SK-N-SH (cell line): Measurements from ENCODE around the gene VKORC1L1. TPM values are rescaled to one million over a fixed set of nuclear protein-coding genes. Genes with fewer than 3 reads are reported as not detected.
"Not testable (repeated sequence)": the region's sequence is repeated elsewhere in the genome, so short reads cannot be mapped to it uniquely, and the experiment has no call there.

Experiments used
- CTCF ChIA-PET: fragments of 300-600, 350-600 bp; formaldehyde crosslinking; extraction: SDS; loops from one replicate; lab custom pipeline; 2021; lab: Yijun Ruan, JAX
- POLR2A ChIA-PET: fragments of 350-600 bp; sonication (Branson Sonifier 250); formaldehyde crosslinking; extraction: SDS; loops from one replicate; lab custom pipeline; 2020; ENCODE audit warnings: antibody characterized with exemption, inconsistent platforms; lab: Yijun Ruan, JAX
- DNase-seq: peaks from one replicate; pipeline ENCODE4 v3.0.0; 2012
- H2AFZ ChIP-seq: fragments of 200-600 bp; sonication (generic); 2 replicates; pipeline ENCODE4 v1.8.1; 2016; ENCODE audit warnings: antibody characterized with exemption, mild to moderate bottlenecking, low read depth
- H3F3A ChIP-seq: fragments of 200-600 bp; sonication (generic); replicated peaks from 2 replicates; pipeline ENCODE3; 2016; ENCODE audit warnings: antibody characterized with exemption, mild to moderate bottlenecking; ENCODE audit not compliant: insufficient read depth
- H3K27ac ChIP-seq, 2 experiments: fragments of 200-500 bp in 1 of 2; fragments of 200-600 bp in 1 of 2; sonication (Bioruptor generic) in 1 of 2; sonication (generic), shearing (Covaris generic) in 1 of 2; 2 replicates each; pipeline versions ENCODE4 v1.5.1 to v1.6.1; 2014 to 2016; ENCODE audit warnings: low read depth in 2 of 2, inconsistent platforms in 1 of 2, low read length in 1 of 2, mild to moderate bottlenecking in 1 of 2, mixed read lengths in 1 of 2
- H3K27me3 ChIP-seq: fragments of 200-600 bp; sonication (generic), shearing (Covaris generic); 2 replicates; pipeline ENCODE4 v1.6.1; 2016; ENCODE audit warnings: mixed run types; ENCODE audit not compliant: insufficient read depth
- H3K36me3 ChIP-seq, 2 experiments: fragments of 200-500 bp in 1 of 2; fragments of 200-600 bp in 1 of 2; sonication (Bioruptor generic) in 1 of 2; sonication (generic) in 1 of 2; replicated peaks in 1 of 2; 2 replicates each; pipeline versions ENCODE3 to v1.5.1; 2014 to 2016; ENCODE audit warnings: low read length in 1 of 2, mild to moderate bottlenecking in 1 of 2; ENCODE audit not compliant: insufficient read depth in 2 of 2, control insufficient read depth in 1 of 2
- H3K4me1 ChIP-seq, 2 experiments: fragments of 200-500 bp in 1 of 2; fragments of 200-600 bp in 1 of 2; sonication (Bioruptor generic) in 1 of 2; sonication (generic), shearing (Covaris generic) in 1 of 2; 2 replicates each; pipeline versions ENCODE4 v1.5.1 to v1.6.1; 2014 to 2016; ENCODE audit warnings: low read depth in 1 of 2, low read length in 1 of 2, mixed run types in 1 of 2; ENCODE audit not compliant: insufficient read depth in 2 of 2, control insufficient read depth in 1 of 2
- H3K4me2 ChIP-seq: fragments of 200-600 bp; sonication (generic), shearing (Covaris generic); 2 replicates; pipeline ENCODE4 v1.6.1; 2017; ENCODE audit warnings: mixed run types
- H3K4me3 ChIP-seq, 2 experiments: fragments of 200-500 bp in 1 of 2; fragments of 200-600 bp in 1 of 2; sonication (Bioruptor generic) in 1 of 2; sonication (generic), shearing (Covaris generic) in 1 of 2; 2 replicates each; pipeline versions ENCODE4 v1.5.1 to v1.8.1; 2014 to 2016; ENCODE audit warnings: low read depth in 2 of 2, inconsistent platforms in 1 of 2, low read length in 1 of 2, mild to moderate bottlenecking in 1 of 2, mixed read lengths in 1 of 2, moderate library complexity in 1 of 2
- H3K79me2 ChIP-seq: fragments of 200-600 bp; sonication (generic); 2 replicates; pipeline ENCODE4 v1.8.1; 2017; ENCODE audit warnings: mild to moderate bottlenecking; ENCODE audit not compliant: insufficient read depth
- H3K9ac ChIP-seq: fragments of 200-600 bp; sonication (generic); 2 replicates; pipeline ENCODE4 v1.6.1; 2017; ENCODE audit warnings: mixed run types
- H3K9me2 ChIP-seq: fragments of 200-600 bp; sonication (generic); 2 replicates; pipeline ENCODE4 v1.6.1; 2017; ENCODE audit warnings: mixed run types
- H3K9me3 ChIP-seq: fragments of 200-600 bp; sonication (generic); 2 replicates; pipeline ENCODE4 v1.6.1; 2017; ENCODE audit warnings: mixed run types, mild to moderate bottlenecking, moderate library complexity
- H4K20me1 ChIP-seq: fragments of 200-600 bp; sonication (generic); 2 replicates; pipeline ENCODE4 v1.6.1; 2017; ENCODE audit warnings: mild to moderate bottlenecking, mixed run types; ENCODE audit not compliant: insufficient read depth
- CHD2 ChIP-seq: fragments of 150-350 bp; IDR thresholded peaks from 2 replicates; pipeline ENCODE4 v1.6.1; 2018; ENCODE audit warnings: low read length; ENCODE audit not compliant: partially characterized antibody
- JUND ChIP-seq: IDR thresholded peaks from 2 replicates; pipeline ENCODE4 v1.4.0; 2012
- MXI1 ChIP-seq: IDR thresholded peaks from 2 replicates; pipeline ENCODE4 v1.6.1; 2012; ENCODE audit warnings: mild to moderate bottlenecking, low read depth, low read length, improper control_type of control experiment
- NRF1 ChIP-seq: IDR thresholded peaks from 2 replicates; pipeline ENCODE4 v1.6.1; 2012; ENCODE audit warnings: low read depth, mild to moderate bottlenecking, low read length
- PBX3 ChIP-seq: IDR thresholded peaks from 2 replicates; pipeline ENCODE4; 2012
- USF1 ChIP-seq: IDR thresholded peaks from 2 replicates; pipeline ENCODE4 v1.4.0; 2012; ENCODE audit warnings: low read depth, borderline replicate concordance
- WGBS: methylation state at CpG from one replicate; pipeline ENCODE4 v1.1.6; 2017; ENCODE audit warnings: low lambda C conversion rate; 5-methylcytosine and 5-hydroxymethylcytosine counted together
- polyA plus RNA-seq, 3 experiments: library from polyadenylated mRNA; depleted of rRNA; stranded (reverse); fragments of >200 nt; gene quantifications; 2 replicates each; pipeline ENCODE4 v1.2.3, GENCODE V29; 2012
- small RNA-seq, 7 experiments: library from RNA; depleted of rRNA; stranded (forward); fragments of <200 nt; gene quantifications; one replicate each; pipeline ENCODE3, GENCODE V24; 2012

Gene VKORC1L1
- polyA plus RNA-seq, 1 of the 3 experiments (the other 2 are of a cell fraction): 14.7 TPM

GRCh38 chr7:66000823-66001417, 128.0 kb downstream of the VKORC1L1 start:
- H3K9me2 ChIP-seq, H3K9ac ChIP-seq, POLR2A ChIA-PET, H3F3A ChIP-seq, H3K4me1 ChIP-seq, H3K27ac ChIP-seq, H3K36me3 ChIP-seq, H3K9me3 ChIP-seq, H3K27me3 ChIP-seq, H4K20me1 ChIP-seq, H3K4me2 ChIP-seq, DNase-seq, H3K79me2 ChIP-seq, H2AFZ ChIP-seq, H3K4me3 ChIP-seq: not testable (repeated sequence)
- CTCF ChIA-PET: interaction anchor here (1.0 to 2.9 kb wide), 2 partner anchors 12 to 14 kb away, joined by 3 to 7 read pairs; no protein-coding TSS in a partner anchor
- 24% methylated on average over 1 of the region's 5 CpGs for WGBS

GRCh38 chr7:66005115-66005671, 132.3 kb downstream of the VKORC1L1 start:
- H3K4me3 ChIP-seq, H3K4me2 ChIP-seq, H2AFZ ChIP-seq, H4K20me1 ChIP-seq, H3K27ac ChIP-seq, H3K9ac ChIP-seq, H3K9me2 ChIP-seq, H3F3A ChIP-seq, POLR2A ChIA-PET, H3K27me3 ChIP-seq, H3K79me2 ChIP-seq, H3K9me3 ChIP-seq, H3K36me3 ChIP-seq, DNase-seq: not testable (repeated sequence)
- peaks cover 0 to 16% of the 10 kb centered on the region in 2 experiments; a peak in 3 of 4 replicates for H3K4me1 ChIP-seq
- CTCF ChIA-PET: interaction anchor here (0.6 kb wide), 1 partner anchor 8 kb away, joined by 4 read pairs; no protein-coding TSS in a partner anchor
- WGBS: 89% methylated on average over 8 of the region's 8 CpGs

GRCh38 chr7:66007232-66007631, 134.4 kb downstream of the VKORC1L1 start:
- TF ChIP-seq MXI1 (0 out of 2 replicates have a peak, but pooled peaks have one; percentile 13), CHD2 (peak; percentile 39), NRF1 (no peak), PBX3 (no peak), JUND (no peak), USF1 (peak; percentile 20; the same call in 1 of the 2 replicates)
- Histone ChIP-seq H3K27ac (peak overlapping the region in 1 of 2 experiments; percentile 74; a peak in 2 of 4 replicates), H3K79me2 (no peaks in the 10 kb centered on the region), H3K4me3 (no peak overlapping the region), H4K20me1 (no peaks in the 10 kb centered on the region), H3K4me2 (no peak overlapping the region), H3K9me2 (no peaks in the 10 kb centered on the region), H2AFZ (peak overlapping the region; percentile 7; the same call in 1 of the 2 replicates), H3K9me3 (no peaks in the 10 kb centered on the region), H3F3A (no peaks in the 10 kb centered on the region), H3K9ac (no peak overlapping the region), H3K27me3 (no peaks in the 10 kb centered on the region), H3K36me3 (no peaks in the 10 kb centered on the region), H3K4me1 (peaks cover 0 to 16% of the 10 kb centered on the region in 2 experiments; a peak in 3 of 4 replicates)
- DNase-seq: no peak
- 55% methylated on average over 6 of the region's 6 CpGs for WGBS
- POLR2A ChIA-PET: no interaction called here
- CTCF ChIA-PET: interaction anchor here (0.8 to 1.5 kb wide), 2 partner anchors 18 to 23 kb away, joined by 4 to 5 read pairs; no protein-coding TSS in a partner anchor

Small RNA genes lying within 50 kb of the gene (small RNA-seq; reads per million reads assigned to genes)
- gene AC073261.1 (0 reads per million in 7 experiments), gene RNU6-973P (0 reads per million in 7 experiments)

Other genes starting within 250 kb of the VKORC1L1 start
- 67.6 and 96.9 TPM in 2 replicates for gene GUSB, start 109.1 kb downstream of the VKORC1L1 start, polyA plus RNA-seq (2012; rRNA removed)
- gene ASL, start 202.7 kb downstream of the VKORC1L1 start, polyA plus RNA-seq (2012; rRNA removed): 138 and 141 TPM in 2 replicates
- 34.0 and 34.1 TPM in 2 replicates for gene CRCP, start 241.8 kb downstream of the VKORC1L1 start, polyA plus RNA-seq (2012; rRNA removed)